Stimulated activated CD8-positive, alpha-beta memory T cell treated with anti-CD3 and anti-CD28 coated beads, Interleukin-4, amount 100 ng/mL, for 48 hours (primary cell): ENCODE data around the gene ELF4.

Experiments
- DNase-seq: peaks from one replicate; pipeline ENCODE4 v3.0.0-alpha.2; 2020

The ELF4 gene

DNA sequence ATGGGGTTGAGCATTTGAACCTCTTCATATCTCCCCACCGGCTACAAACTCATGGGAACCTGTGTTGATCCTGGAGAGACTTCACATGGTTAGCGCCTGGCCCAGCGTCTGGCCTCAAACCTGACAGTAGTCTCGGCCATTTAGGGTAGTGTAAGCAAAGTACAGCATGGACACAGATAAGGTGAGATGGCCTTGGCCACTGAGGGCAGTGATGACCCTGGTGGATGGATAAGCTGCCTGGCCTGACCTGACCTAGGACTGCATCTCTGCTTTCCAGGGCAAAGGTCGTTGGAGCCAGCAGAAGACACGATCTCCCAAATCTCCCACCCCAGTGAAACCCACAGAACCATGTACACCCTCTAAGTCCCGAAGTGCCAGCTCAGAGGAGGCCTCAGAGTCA lies 76.1 kb downstream of the ELF4 start:
- no peak for DNase-seq

DNA sequence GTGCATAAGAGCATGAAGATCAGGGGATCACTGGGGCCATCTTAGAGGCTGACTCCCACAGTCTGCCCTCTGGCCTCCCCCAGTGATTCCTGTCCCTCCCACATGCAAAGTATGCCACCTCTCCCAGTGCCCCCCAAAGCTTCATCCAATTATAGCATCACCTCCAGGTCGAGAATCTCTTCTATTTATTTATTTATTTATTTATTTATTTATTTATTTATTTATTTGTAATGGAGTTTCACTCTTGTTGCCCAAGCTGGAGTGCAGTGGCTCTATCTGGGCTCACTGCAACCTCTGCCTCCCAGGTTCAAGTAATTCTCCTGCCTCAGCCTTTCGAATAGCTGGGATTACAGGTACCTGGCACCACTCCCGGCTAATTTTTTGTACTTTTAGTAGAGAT lies 77.7 kb downstream of the ELF4 start:
- DNase-seq: no peak

DNA sequence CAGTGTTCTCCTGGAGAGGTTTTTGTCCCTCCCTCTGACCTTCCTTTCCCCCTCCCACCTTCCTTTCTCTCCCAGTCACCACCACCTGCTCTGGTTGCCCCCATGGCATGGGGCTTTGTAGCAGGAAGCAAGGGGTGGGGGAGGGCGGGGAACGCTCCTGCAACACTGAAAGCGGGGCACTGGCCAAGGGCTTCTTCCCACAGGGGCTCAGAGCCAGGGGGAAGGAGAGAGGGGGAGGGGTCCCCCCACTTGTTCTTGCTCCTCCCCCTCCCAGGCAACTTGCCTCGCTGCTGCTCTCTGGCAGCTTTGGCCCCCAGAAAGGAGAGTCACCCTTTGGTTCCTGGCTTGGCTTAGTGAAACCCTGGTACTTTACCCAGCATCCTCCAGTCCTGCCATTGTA lies 79.5 kb downstream of the ELF4 start:
- DNase-seq: no peak

DNA sequence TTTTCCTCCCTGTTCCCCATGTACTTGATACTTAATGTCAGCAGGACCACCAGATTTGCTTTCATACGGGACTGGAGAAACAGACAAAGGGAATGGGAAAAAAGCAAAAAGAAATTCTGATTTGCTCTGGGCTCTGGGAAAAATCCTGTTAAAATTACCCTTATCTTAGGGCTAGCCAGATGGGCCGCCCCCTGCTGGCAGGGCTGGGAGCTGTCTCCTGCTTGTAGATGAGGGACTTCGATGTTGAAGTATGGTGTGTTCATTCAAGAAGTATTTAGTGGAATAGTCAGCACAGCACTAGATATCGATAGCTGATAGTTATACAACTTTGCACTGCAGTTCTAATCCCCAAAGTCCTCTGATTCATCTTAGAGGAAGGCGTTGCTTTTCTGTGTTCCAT lies 82.1 kb downstream of the ELF4 start:
- DNase-seq: peak; percentile 59

DNA sequence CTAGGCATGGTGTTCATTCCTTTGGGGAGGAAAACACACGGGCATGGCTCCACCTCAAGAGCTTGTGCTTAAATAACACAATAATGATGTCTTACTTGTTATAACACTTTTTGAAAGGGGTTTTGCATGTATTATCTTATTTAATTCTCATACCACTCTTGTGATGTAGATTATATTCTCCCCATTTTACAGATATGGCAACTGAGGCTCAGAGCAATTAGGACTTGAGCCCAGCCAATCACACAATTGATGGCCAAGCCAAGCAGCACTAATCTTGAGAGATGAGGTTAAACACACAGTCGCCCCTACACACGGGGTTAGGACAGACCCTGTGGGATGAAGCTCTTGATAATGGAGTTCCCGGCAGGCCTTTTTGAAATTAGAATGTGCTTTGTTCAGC lies 82.7 kb downstream of the ELF4 start:
- DNase-seq: no peak

DNA sequence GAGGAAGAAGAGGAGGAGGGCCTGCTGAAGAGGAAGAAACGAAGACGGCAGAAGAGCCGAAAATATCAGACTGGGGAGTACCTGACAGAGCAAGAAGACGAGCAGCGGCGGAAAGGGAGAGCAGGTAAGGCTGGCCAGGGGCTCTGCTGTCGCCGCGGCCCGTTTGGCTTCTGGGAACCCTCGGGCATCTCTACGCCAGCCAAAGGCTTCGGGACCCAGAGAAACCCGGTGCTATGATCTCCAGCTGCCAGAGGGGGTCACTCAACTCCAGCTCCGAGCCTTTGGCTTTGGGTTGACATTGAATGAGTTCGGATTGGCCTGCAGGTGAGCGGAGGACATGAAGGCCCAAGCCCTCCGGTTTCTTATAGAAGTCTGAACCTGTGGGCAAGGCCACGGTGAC lies 85.0 kb downstream of the ELF4 start:
- DNase-seq: no peak

DNA sequence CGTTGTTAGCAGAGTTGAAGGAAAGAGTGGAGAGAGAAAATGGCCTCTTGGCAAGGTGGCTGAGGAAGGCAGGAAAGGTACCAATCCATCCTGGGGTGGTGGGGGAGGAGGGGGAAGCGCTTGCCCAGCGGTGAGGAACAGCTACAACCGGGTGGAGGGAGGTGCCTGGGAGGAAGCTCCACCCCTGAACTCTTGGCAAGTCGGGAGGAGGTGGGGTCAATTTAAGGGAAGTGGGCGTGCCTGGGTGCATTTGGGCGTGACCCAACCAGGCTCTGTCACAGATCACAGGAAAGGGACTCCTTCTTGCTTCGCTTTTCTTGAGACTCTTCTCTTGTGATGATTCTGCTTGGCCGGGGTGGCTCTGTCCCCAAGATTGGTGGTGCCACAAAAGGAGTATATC lies 86.2 kb downstream of the ELF4 start:
- peak; percentile 79 for DNase-seq

DNA sequence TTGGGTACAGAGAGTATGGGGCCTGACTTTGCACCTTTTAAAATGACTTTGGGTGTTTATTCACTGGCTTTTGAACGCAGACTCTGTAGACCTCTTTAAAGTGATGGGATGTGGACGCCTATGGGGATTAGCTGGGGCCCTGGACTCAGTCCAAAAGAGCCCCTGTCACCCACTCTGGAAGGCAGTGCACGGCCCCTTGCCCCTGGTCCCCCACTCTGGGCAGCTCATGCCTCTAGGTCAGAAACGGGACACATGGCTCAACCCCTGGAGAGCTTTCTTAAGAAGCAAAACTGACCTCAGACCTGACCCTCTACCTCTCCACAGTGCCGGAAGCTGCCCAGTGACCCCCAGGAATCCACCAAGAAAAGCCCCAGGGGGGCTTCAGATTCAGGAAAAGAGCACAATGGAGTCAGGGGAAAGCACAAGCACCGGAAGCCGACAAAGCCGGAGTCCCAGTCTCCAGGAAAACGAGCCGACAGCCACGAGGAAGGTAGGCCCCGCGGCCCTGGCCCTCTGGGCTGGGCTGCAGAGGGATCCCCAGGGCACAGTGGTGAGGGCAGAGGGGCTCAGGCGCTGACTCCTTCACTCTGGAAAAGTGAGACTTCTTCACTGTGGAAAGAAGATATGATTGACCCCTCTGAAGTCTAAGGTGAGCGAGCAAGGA lies 89.5 kb downstream of the ELF4 start:
- no peak for DNase-seq

DNA sequence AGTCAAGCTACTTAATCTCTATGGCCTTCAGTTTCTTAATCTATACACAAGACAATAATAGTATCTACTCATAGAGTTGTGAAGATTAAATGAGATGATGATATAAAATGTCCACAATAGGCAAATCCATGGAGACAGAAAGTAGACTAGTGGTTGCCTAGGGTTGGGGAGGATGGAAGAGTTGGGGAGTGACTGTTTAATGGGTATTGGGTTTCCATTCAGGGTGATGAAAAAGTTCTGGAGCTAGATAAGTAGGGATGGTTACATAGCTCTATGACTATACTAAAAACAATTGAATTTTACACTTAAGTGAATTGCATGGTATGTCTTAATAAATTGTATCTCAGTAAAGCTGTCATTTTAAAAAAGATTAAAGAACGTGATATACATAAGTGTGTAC lies 92.2 kb downstream of the ELF4 start:
- no peak for DNase-seq

DNA sequence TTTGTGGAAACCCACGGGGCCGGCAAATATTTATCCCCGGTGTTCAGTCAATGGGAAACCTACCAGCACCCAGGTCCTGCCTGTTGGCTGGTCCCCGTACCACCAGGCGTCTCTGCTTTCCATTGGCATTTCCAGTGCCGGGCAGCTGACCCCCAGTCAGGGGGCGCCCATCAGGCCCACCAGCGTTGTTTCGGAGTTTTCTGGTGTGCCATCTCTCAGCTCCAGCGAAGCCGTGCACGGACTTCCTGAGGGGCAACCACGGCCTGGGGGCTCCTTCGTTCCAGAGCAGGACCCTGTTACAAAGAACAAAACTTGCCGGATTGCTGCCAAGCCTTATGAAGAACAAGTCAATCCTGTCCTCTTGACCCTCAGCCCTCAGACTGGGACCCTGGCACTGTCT lies 95.1 kb downstream of the ELF4 start:
- DNase-seq: no peak
